ENCODE results near the gene TPD52L1. TPM values are rescaled to one million over a fixed set of nuclear protein-coding genes. Genes with fewer than 3 reads are reported as not detected.

TPD52L1 gene
- total and polyA plus RNA-seq, 2 donors (not counting 1 experiment from before 2014, with no cell fraction given), result not detected

- Histone ChIP-seq H3K4me1 (ENCODE audit: control insufficient read depth in 2 of 2, insufficient read depth in 2 of 2, low read length in 2 of 2) (no peaks in the 10 kb centered on the region), H3K27ac (ENCODE audit: low read length in 2 of 2) (no peak overlapping the region), H3K4me3 (ENCODE audit: control extremely low read depth in 1 of 5, extremely low read depth in 1 of 5, insufficient read depth in 1 of 5, low read depth in 2 of 5, low read length in 4 of 5) (no peak overlapping the region), H3K9me3 (ENCODE audit: control extremely low read depth in 1 of 3, control insufficient read depth in 2 of 3, insufficient read depth in 1 of 3, low read length in 2 of 3) (no peaks in the 10 kb centered on the region), H3K36me3 (replicated peaks in 1 of 2; ENCODE audit: control extremely low read depth in 1 of 2, control insufficient read depth in 1 of 2, extremely low read depth in 1 of 2, insufficient read depth in 2 of 2, low read length in 1 of 2) (no peaks in the 10 kb centered on the region), H3K4me2 (replicated peaks; ENCODE audit: low read depth, low read length, poor library complexity, severe bottlenecking) (no peak overlapping the region), H2AFZ (ENCODE audit: insufficient read depth, low read depth, low read length, poor library complexity, severe bottlenecking) (no peak overlapping the region), H3K79me2 (ENCODE audit: control insufficient read depth, insufficient read depth, low read length) (no peaks in the 10 kb centered on the region), H3K9ac (ENCODE audit: low read length) (no peak overlapping the region), H3K27me3 (replicated peaks in 1 of 4; ENCODE audit: control extremely low read depth in 1 of 4, control insufficient read depth in 3 of 4, insufficient read depth in 4 of 4, low read length in 3 of 4) (no peaks in the 10 kb centered on the region), H4K20me1 (ENCODE audit: control insufficient read depth, insufficient read depth, low read length, poor library complexity, severe bottlenecking) (no peaks in the 10 kb centered on the region)
- TF ChIP-seq CTCF (IDR thresholded peaks at IDR 0.05) (peak; percentile 75), EZH2 (IDR thresholded peaks at IDR 0.05; ENCODE audit: borderline replicate concordance, insufficient read depth, low read depth, low read length, poor library complexity, severe bottlenecking) (no peak)
- Mint-ChIP-seq H3K4me1 (no peaks in the 10 kb centered on the region), H3K27me3 (peaks cover 10% of the 10 kb centered on the region), H3K27ac (no peak overlapping the region), H3K4me3 (no peak overlapping the region), H3K9me3 (ENCODE audit: insufficient read depth) (no peaks in the 10 kb centered on the region)
- ATAC-seq (ENCODE audit: low read depth) (peak; percentile 68), DNase-seq (peak; percentile 39)
- intact Hi-C loops (cut with micrococcal nuclease), result no loop called here
- WGBS (ENCODE audit: insufficient coverage), result 66% methylated on average over 3 of the region's 5 CpGs
- ChIA-PET CTCF (interaction anchor here (0.6 to 2.1 kb wide), 10 partner anchors 7 to 46 kb away, joined by 3 to 8 read pairs (median 3); no protein-coding TSS in a partner anchor), POLR2A (no interaction called here)
These were observed 38.5 kb downstream of the TPD52L1 start for GRCh38 chr6:125191916-125192609.

DNA sequence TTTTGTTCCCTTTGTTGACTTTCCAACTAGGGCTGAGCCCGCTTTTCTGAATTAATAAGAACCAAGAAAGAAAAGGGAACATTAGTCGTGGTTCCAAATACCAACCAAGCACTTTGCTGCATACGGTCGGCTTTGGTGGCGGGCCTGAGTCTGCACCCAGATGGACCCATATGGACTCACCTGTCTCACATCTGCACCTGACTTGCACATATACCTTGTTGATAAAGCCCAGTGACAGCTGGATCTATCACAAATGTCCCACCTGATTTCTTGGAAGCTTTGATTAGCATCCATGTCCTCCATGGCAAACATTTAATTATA, 39.0 kb downstream of the TPD52L1 start:
- Histone ChIP-seq H3K79me2 (ENCODE audit: control insufficient read depth, insufficient read depth, low read length) (no peaks in the 10 kb centered on the region), H3K9me3 (ENCODE audit: control extremely low read depth in 1 of 3, control insufficient read depth in 2 of 3, insufficient read depth in 1 of 3, low read length in 2 of 3) (no peaks in the 10 kb centered on the region), H3K27me3 (replicated peaks in 1 of 4; ENCODE audit: control extremely low read depth in 1 of 4, control insufficient read depth in 3 of 4, insufficient read depth in 4 of 4, low read length in 3 of 4) (no peaks in the 10 kb centered on the region), H3K27ac (ENCODE audit: low read length in 2 of 2) (no peak overlapping the region), H3K4me2 (replicated peaks; ENCODE audit: low read depth, low read length, poor library complexity, severe bottlenecking) (no peak overlapping the region), H3K4me1 (ENCODE audit: control insufficient read depth in 2 of 2, insufficient read depth in 2 of 2, low read length in 2 of 2) (no peaks in the 10 kb centered on the region), H3K36me3 (replicated peaks in 1 of 2; ENCODE audit: control extremely low read depth in 1 of 2, control insufficient read depth in 1 of 2, extremely low read depth in 1 of 2, insufficient read depth in 2 of 2, low read length in 1 of 2) (no peaks in the 10 kb centered on the region), H2AFZ (ENCODE audit: insufficient read depth, low read depth, low read length, poor library complexity, severe bottlenecking) (no peak overlapping the region), H3K9ac (ENCODE audit: low read length) (no peak overlapping the region), H4K20me1 (ENCODE audit: control insufficient read depth, insufficient read depth, low read length, poor library complexity, severe bottlenecking) (no peaks in the 10 kb centered on the region), H3K4me3 (ENCODE audit: control extremely low read depth in 1 of 5, extremely low read depth in 1 of 5, insufficient read depth in 1 of 5, low read depth in 2 of 5, low read length in 4 of 5) (no peak overlapping the region)
- CTCF ChIA-PET, result interaction anchor here (0.6 to 2.1 kb wide), 8 partner anchors 8 to 46 kb away, joined by 3 to 8 read pairs (median 4); no protein-coding TSS in a partner anchor
- POLR2A ChIA-PET, result no interaction called here
- no peaks in the 10 kb centered on the region for H3K4me1 Mint-ChIP-seq
- peaks cover 10% of the 10 kb centered on the region for H3K27me3 Mint-ChIP-seq
- WGBS (ENCODE audit: insufficient coverage), result 100% methylated on average over 2 of the region's 5 CpGs
- no peak for TF ChIP-seq EZH2 (IDR thresholded peaks at IDR 0.05; ENCODE audit: borderline replicate concordance, insufficient read depth, low read depth, low read length, poor library complexity, severe bottlenecking)
- TF ChIP-seq CTCF (IDR thresholded peaks at IDR 0.05), result peak; percentile 36
- H3K9me3 Mint-ChIP-seq (ENCODE audit: insufficient read depth), result no peaks in the 10 kb centered on the region
- intact Hi-C loops (cut with micrococcal nuclease), result no loop called here
- ATAC-seq (ENCODE audit: low read depth) (no peak), DNase-seq (no peak)
- no peak overlapping the region for H3K4me3 Mint-ChIP-seq
- no peak overlapping the region for H3K27ac Mint-ChIP-seq
